ENCODE measurements around the gene COPE.

Gene COPE

DNA sequence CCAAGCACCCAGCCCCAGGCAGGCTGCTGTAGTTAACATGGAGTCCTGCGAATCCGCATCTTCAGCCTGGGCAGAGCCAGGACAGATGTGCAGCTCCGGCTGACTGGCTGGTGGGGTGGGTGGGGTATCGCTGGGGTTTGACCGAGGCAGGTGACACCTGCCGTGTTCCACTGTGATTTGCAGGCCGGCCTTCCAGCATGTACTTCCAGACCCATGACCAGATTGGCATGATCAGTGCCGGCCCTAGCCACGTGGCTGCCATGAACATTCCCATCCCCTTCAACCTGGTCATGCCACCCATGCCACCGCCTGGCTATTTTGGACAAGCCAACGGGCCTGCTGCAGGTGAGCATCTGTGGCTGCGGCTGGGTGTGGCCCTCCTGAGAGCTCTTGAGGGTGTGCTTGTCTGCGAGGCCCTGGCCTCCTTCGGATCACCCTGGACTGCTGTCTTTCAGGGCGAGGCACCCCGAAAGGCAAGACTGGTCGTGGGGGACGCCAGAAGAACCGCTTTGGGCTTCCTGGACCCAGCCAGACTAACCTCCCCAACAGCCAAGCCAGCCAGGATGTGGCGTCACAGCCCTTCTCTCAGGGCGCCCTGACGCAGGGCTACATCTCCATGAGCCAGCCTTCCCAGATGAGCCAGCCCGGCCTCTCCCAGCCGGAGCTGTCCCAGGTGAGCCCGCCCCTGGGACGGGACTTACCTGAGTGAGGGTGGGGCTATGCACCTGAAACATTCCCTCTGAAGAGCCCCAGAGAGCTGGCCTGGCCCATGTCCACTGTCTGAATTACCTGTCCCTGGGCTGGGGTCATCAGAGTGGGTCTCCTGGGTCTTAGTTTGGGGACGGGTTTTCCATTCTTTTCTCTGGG, 53.8 kb downstream of the COPE start:
- Histone ChIP-seq H3K4me1 (ENCODE audit: control insufficient read depth, insufficient read depth, low read length, poor library complexity, severe bottlenecking) (no peaks in the 10 kb centered on the region), H3K36me3 (ENCODE audit: control insufficient read depth, insufficient read depth, low read length) (peaks cover 74% of the 10 kb centered on the region), H3K27ac (ENCODE audit: low read depth, low read length, severe bottlenecking) (no peak overlapping the region), H3K9me3 (ENCODE audit: control insufficient read depth, low read length) (no peaks in the 10 kb centered on the region), H3K4me3 (ENCODE audit: extremely low read depth, insufficient read depth, low read length, poor library complexity, severe bottlenecking) (no peak overlapping the region)
- 92 to 95% methylated on average over 22 to 27 of the region's 27 CpGs for WGBS, 2 experiments (ENCODE audit: insufficient coverage in 2 of 2)

GRCh38 chr19:18863843-18864362, 55.3 kb downstream of the COPE start:
- Histone ChIP-seq H3K4me3 (ENCODE audit: extremely low read depth, insufficient read depth, low read length, poor library complexity, severe bottlenecking) (no peak overlapping the region), H3K4me1 (ENCODE audit: control insufficient read depth, insufficient read depth, low read length, poor library complexity, severe bottlenecking) (no peaks in the 10 kb centered on the region), H3K27ac (ENCODE audit: low read depth, low read length, severe bottlenecking) (no peak overlapping the region), H3K9me3 (ENCODE audit: control insufficient read depth, low read length) (no peaks in the 10 kb centered on the region), H3K36me3 (ENCODE audit: control insufficient read depth, insufficient read depth, low read length) (peaks cover 88% of the 10 kb centered on the region)
- whole genome bisulfite sequencing, 2 experiments (ENCODE audit: insufficient coverage in 2 of 2) = 95 to 96% methylated on average over 14 of the region's 16 CpGs

DNA sequence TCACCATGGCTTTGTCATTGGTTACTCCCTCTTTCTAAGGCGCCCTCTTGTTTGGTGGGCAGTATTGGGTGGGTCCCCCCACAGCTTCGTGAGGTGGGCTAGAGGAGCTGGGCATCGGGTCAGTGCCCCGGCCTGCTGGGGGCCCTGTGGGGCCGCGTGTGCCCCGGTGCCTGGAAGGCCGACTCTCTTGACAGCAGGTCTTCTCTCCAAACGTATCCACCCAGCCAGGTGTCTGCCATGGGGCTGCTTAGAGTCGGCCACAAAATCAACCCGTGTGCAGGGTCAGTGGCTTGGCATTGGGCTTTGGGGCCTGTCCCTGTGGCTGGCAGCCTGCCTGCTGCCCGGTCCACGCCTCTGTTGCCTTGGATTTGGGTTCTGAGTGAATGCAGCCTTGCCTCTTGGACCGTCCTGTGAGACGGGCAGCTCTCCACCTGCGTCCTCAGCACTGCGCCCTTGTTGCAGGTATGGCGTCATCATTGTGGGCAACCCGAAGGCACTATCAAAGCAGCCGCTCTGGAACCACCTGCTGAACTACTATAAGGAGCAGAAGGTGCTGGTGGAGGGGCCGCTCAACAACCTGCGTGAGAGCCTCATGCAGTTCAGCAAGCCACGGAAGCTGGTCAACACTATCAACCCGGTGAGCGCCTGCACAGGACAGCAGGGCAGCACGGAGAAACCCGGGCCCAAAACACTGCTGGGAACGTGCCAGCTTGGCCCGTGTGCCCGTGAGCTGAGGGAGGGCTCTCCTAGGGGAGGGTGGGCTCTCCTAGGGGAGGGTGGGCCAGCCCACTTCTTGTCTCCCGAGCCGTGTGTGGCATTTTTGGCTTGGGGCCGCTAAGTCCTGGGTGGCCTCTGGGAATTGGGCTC, 56.0 kb downstream of the COPE start:
- no peak overlapping the region for H3K27ac ChIP-seq (ENCODE audit: low read depth, low read length, severe bottlenecking)
- H3K4me1 ChIP-seq (ENCODE audit: control insufficient read depth, insufficient read depth, low read length, poor library complexity, severe bottlenecking) = no peaks in the 10 kb centered on the region
- no peaks in the 10 kb centered on the region for H3K9me3 ChIP-seq (ENCODE audit: control insufficient read depth, low read length)
- no peak overlapping the region for H3K4me3 ChIP-seq (ENCODE audit: extremely low read depth, insufficient read depth, low read length, poor library complexity, severe bottlenecking)
- H3K36me3 ChIP-seq (ENCODE audit: control insufficient read depth, insufficient read depth, low read length) = peaks cover 94% of the 10 kb centered on the region
- WGBS, 2 experiments (ENCODE audit: insufficient coverage in 2 of 2) = 94 to 99% methylated on average over 28 to 32 of the region's 33 CpGs

DNA sequence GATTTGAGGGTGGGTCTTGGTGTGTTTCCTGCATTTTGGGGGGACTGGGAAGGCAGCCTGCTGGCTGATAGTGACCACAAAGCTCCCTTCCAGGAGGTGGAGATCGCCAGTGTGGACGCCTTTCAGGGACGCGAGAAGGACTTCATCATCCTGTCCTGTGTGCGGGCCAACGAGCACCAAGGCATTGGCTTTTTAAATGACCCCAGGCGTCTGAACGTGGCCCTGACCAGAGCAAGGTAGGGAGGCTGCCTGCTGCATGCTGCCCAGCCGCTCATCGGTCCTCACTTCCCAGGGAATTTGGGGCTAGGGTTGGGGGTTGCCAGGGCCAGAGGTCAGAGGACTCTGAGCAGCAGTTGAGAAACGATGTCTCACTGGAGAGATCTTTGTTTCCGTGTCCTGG, 57.3 kb downstream of the COPE start:
- H3K4me3 ChIP-seq (ENCODE audit: extremely low read depth, insufficient read depth, low read length, poor library complexity, severe bottlenecking) = no peak overlapping the region
- H3K27ac ChIP-seq (ENCODE audit: low read depth, low read length, severe bottlenecking) = no peak overlapping the region
- H3K9me3 ChIP-seq (ENCODE audit: control insufficient read depth, low read length) = no peaks in the 10 kb centered on the region
- H3K36me3 ChIP-seq (ENCODE audit: control insufficient read depth, insufficient read depth, low read length) = peaks cover 94% of the 10 kb centered on the region
- no peaks in the 10 kb centered on the region for H3K4me1 ChIP-seq (ENCODE audit: control insufficient read depth, insufficient read depth, low read length, poor library complexity, severe bottlenecking)
- 95 to 98% methylated on average over 12 of the region's 12 CpGs for WGBS, 2 experiments (ENCODE audit: insufficient coverage in 2 of 2)

GRCh38 chr19:18861235-18861634, 58.0 kb downstream of the COPE start:
- Histone ChIP-seq H3K4me3 (ENCODE audit: extremely low read depth, insufficient read depth, low read length, poor library complexity, severe bottlenecking) (no peak overlapping the region), H3K4me1 (ENCODE audit: control insufficient read depth, insufficient read depth, low read length, poor library complexity, severe bottlenecking) (no peaks in the 10 kb centered on the region), H3K27ac (ENCODE audit: low read depth, low read length, severe bottlenecking) (no peak overlapping the region), H3K9me3 (ENCODE audit: control insufficient read depth, low read length) (no peaks in the 10 kb centered on the region), H3K36me3 (ENCODE audit: control insufficient read depth, insufficient read depth, low read length) (peaks cover 97% of the 10 kb centered on the region)
- 95 to 97% methylated on average over 8 to 9 of the region's 9 CpGs for WGBS, 2 experiments (ENCODE audit: insufficient coverage in 2 of 2)

GRCh38 chr19:18860725-18861124, 58.5 kb downstream of the COPE start:
- Histone ChIP-seq H3K4me3 (ENCODE audit: extremely low read depth, insufficient read depth, low read length, poor library complexity, severe bottlenecking) (no peak overlapping the region), H3K36me3 (ENCODE audit: control insufficient read depth, insufficient read depth, low read length) (peaks cover 98% of the 10 kb centered on the region), H3K27ac (ENCODE audit: low read depth, low read length, severe bottlenecking) (no peak overlapping the region), H3K4me1 (ENCODE audit: control insufficient read depth, insufficient read depth, low read length, poor library complexity, severe bottlenecking) (no peaks in the 10 kb centered on the region), H3K9me3 (ENCODE audit: control insufficient read depth, low read length) (no peaks in the 10 kb centered on the region)
- WGBS, 2 experiments (ENCODE audit: insufficient coverage in 2 of 2) = 95 to 99% methylated on average over 15 to 17 of the region's 17 CpGs

GRCh38 chr19:18860302-18860700, 58.9 kb downstream of the COPE start:
- Histone ChIP-seq H3K9me3 (ENCODE audit: control insufficient read depth, low read length) (no peaks in the 10 kb centered on the region), H3K4me3 (ENCODE audit: extremely low read depth, insufficient read depth, low read length, poor library complexity, severe bottlenecking) (no peak overlapping the region), H3K4me1 (ENCODE audit: control insufficient read depth, insufficient read depth, low read length, poor library complexity, severe bottlenecking) (no peaks in the 10 kb centered on the region), H3K36me3 (ENCODE audit: control insufficient read depth, insufficient read depth, low read length) (peaks cover 98% of the 10 kb centered on the region), H3K27ac (ENCODE audit: low read depth, low read length, severe bottlenecking) (no peak overlapping the region)
- WGBS, 2 experiments (ENCODE audit: insufficient coverage in 2 of 2) = 92 to 97% methylated on average over 4 to 11 of the region's 11 CpGs

- 96 to 97% methylated on average over 10 to 12 of the region's 12 CpGs for WGBS, 2 experiments (ENCODE audit: insufficient coverage in 2 of 2)
- H3K9me3 ChIP-seq (ENCODE audit: control insufficient read depth, low read length) = no peaks in the 10 kb centered on the region
- H3K27ac ChIP-seq (ENCODE audit: low read depth, low read length, severe bottlenecking) = no peak overlapping the region
- H3K4me1 ChIP-seq (ENCODE audit: control insufficient read depth, insufficient read depth, low read length, poor library complexity, severe bottlenecking) = no peaks in the 10 kb centered on the region
- H3K4me3 ChIP-seq (ENCODE audit: extremely low read depth, insufficient read depth, low read length, poor library complexity, severe bottlenecking) = no peak overlapping the region
- peaks cover 98% of the 10 kb centered on the region for H3K36me3 ChIP-seq (ENCODE audit: control insufficient read depth, insufficient read depth, low read length)
Observed at GRCh38 chr19:18859676-18860301, 59.4 kb downstream of the COPE start.

GRCh38 chr19:18858906-18859646, 60.1 kb downstream of the COPE start:
- H3K27ac ChIP-seq (ENCODE audit: low read depth, low read length, severe bottlenecking) = no peak overlapping the region
- H3K4me3 ChIP-seq (ENCODE audit: extremely low read depth, insufficient read depth, low read length, poor library complexity, severe bottlenecking) = no peak overlapping the region
- WGBS, 2 experiments (ENCODE audit: insufficient coverage in 2 of 2) = 97% methylated on average over 21 of the region's 21 CpGs
- no peaks in the 10 kb centered on the region for H3K4me1 ChIP-seq (ENCODE audit: control insufficient read depth, insufficient read depth, low read length, poor library complexity, severe bottlenecking)
- peaks cover 98% of the 10 kb centered on the region for H3K36me3 ChIP-seq (ENCODE audit: control insufficient read depth, insufficient read depth, low read length)
- H3K9me3 ChIP-seq (ENCODE audit: control insufficient read depth, low read length) = no peaks in the 10 kb centered on the region

DNA sequence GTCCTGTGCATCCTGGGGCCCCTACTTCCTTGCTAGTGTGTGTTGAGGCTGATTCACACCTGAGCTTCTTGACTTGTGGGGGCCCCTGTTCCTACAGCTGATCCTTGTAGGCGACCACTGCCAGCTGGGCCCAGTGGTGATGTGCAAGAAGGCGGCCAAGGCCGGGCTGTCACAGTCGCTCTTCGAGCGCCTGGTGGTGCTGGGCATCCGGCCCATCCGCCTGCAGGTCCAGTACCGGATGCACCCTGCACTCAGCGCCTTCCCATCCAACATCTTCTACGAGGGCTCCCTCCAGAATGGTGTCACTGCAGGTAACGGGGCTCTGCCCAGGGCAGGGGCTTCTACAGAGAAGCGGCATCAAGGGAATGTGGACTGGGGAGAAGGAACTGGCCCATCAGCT, 62.0 kb downstream of the COPE start:
- Histone ChIP-seq H3K9me3 (ENCODE audit: control insufficient read depth, low read length) (no peaks in the 10 kb centered on the region), H3K4me3 (ENCODE audit: extremely low read depth, insufficient read depth, low read length, poor library complexity, severe bottlenecking) (no peak overlapping the region), H3K4me1 (ENCODE audit: control insufficient read depth, insufficient read depth, low read length, poor library complexity, severe bottlenecking) (no peaks in the 10 kb centered on the region), H3K36me3 (ENCODE audit: control insufficient read depth, insufficient read depth, low read length) (peaks cover 99% of the 10 kb centered on the region), H3K27ac (ENCODE audit: low read depth, low read length, severe bottlenecking) (no peak overlapping the region)
- WGBS, 2 experiments (ENCODE audit: insufficient coverage in 2 of 2) = 98% methylated on average over 12 to 13 of the region's 13 CpGs

All from mesodermal cell (in vitro differentiated cells).